HEK293 (cell line): ENCODE results near the gene GADD45GIP1.

Source experiments
- CTCF ChIP-seq: fragments of 450-650 bp; formaldehyde crosslinking; IDR thresholded peaks from 2 replicates; pipeline ENCODE4 v1.5.1; 2016; ENCODE audit warnings: missing biosample characterization, missing genetic modification characterization
- GLI2 ChIP-seq: fragments of 450-650 bp; formaldehyde crosslinking; IDR thresholded peaks from 2 replicates; pipeline ENCODE4; 2017; ENCODE audit warnings: missing biosample characterization, missing genetic modification characterization, low read depth, borderline replicate concordance
- INSM2 ChIP-seq: fragments of 450-650 bp; formaldehyde crosslinking; IDR thresholded peaks from 2 replicates; pipeline ENCODE4 v1.5.1; 2016; ENCODE audit warnings: missing biosample characterization, missing genetic modification characterization
- TRIM28 ChIP-seq: IDR thresholded peaks from 2 replicates; pipeline ENCODE4 v1.6.1; 2011; ENCODE audit warnings: low read length, control low read depth, borderline replicate concordance
- ZNF19 ChIP-seq: fragments of 450-650 bp; formaldehyde crosslinking; IDR thresholded peaks from 2 replicates; pipeline ENCODE4; 2016; ENCODE audit warnings: missing biosample characterization, missing genetic modification characterization, low read depth
- ZNF24 ChIP-seq: fragments of 450-650 bp; formaldehyde crosslinking; IDR thresholded peaks from 2 replicates; pipeline ENCODE4 v1.5.1; 2016; ENCODE audit warnings: missing biosample characterization, missing genetic modification characterization
- ZNF362 ChIP-seq: fragments of 450-650 bp; formaldehyde crosslinking; IDR thresholded peaks from 2 replicates; pipeline ENCODE4 v1.5.1; 2016; ENCODE audit warnings: missing biosample characterization, missing genetic modification characterization
- ZNF37A ChIP-seq: fragments of 450-650 bp; IDR thresholded peaks from 2 replicates; pipeline ENCODE4 v1.5.1; 2018; ENCODE audit warnings: missing biosample characterization, missing genetic modification characterization

DNA sequence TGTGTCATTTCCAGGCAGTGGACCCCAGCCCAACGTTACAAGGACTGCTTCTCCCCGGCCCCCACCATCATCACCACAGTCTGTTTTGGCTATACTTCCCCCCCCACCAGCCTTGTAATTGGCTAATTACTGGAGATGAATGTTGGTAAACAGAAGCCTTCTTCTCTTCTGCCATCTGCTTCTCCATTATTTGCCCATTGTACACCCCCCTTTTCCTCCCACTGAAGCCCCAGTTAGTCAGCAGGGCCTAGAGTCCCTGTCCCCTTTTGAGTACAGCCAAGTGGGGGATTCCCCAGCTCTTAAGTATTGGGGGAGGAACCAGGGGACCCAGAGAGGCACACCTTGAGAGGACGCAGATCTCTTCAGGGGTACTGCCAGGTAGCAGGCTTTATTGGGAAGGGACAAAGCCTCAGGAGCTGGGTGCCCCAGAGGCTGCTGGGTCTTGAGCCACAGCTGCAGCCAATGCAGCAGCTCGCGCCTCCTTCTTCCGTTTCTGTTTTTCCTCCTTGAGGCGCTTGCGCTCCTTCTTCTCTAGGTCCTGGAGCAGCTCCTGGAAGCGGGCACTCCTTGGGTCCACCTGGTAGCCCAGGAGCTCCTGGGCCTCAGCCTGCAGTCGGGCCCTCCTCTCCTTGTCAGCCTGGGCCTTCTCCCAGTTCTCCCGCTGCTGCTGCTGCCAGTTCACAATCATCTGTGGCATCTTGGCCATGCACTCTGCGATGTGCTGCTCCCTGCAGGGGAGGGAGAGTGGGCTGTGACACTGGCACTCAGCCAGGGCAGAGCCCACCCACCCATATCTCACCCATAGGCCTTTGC is 3.0 kb downstream of the GADD45GIP1 start:
- TF ChIP-seq CTCF (no peak), GLI2 (tag by site-specific recombination) (no peak), TRIM28 (no peak), ZNF37A (no peak), INSM2 (tag by site-specific recombination) (no peak; the same call in 1 of the 2 replicates), ZNF362 (tag by site-specific recombination) (no peak), ZNF19 (no peak), ZNF24 (tag by site-specific recombination) (no peak)
